ENCODE measurements around the gene GABPB1. TPM values are rescaled to one million over a fixed set of nuclear protein-coding genes. Genes with fewer than 3 reads are reported as not detected.
"Not testable (repeated sequence)": the region's sequence is repeated elsewhere in the genome, so short reads cannot be mapped to it uniquely, and the experiment has no call there.

GABPB1 gene
- total RNA-seq, 1 donor from 2014 or later, result 77.7 TPM

GRCh38 chr15:50381438-50381837 lies 26.4 kb upstream of the GABPB1 start:
- Mint-ChIP-seq H3K4me1 (no peaks in the 10 kb centered on the region), H3K36me3 (no peaks in the 10 kb centered on the region), H3K27me3 (ENCODE audit: insufficient read depth, low read depth) (no peaks in the 10 kb centered on the region), H3K27ac (no peak overlapping the region), H3K9me3 (no peaks in the 10 kb centered on the region), H3K4me3 (no peak overlapping the region)
- no peak overlapping the region for H3K9ac ChIP-seq
- no peak overlapping the region for H2AFZ ChIP-seq (replicated peaks)
- TF ChIP-seq EZH2 (IDR thresholded peaks at IDR 0.05) (no peak), EZH2phosphoT487 (IDR thresholded peaks at IDR 0.05) (no peak), CTCF (IDR thresholded peaks at IDR 0.05) (no peak)
- H3K36me3 ChIP-seq, result no peaks in the 10 kb centered on the region
- no peak overlapping the region for H3K4me2 ChIP-seq
- H4K20me1 ChIP-seq (ENCODE audit: low read depth), result no peaks in the 10 kb centered on the region
- H3K4me1 ChIP-seq, result no peaks in the 10 kb centered on the region
- H3K9me3 ChIP-seq (ENCODE audit: low read depth), result no peaks in the 10 kb centered on the region
- no peak for DNase-seq (ENCODE audit: low spot score)
- no peaks in the 10 kb centered on the region for H3K27me3 ChIP-seq
- no peak overlapping the region for H3K27ac ChIP-seq
- H3F3A ChIP-seq (ENCODE audit: low read depth), result no peaks in the 10 kb centered on the region
- H3K4me3 ChIP-seq, result no peak overlapping the region
- no peaks in the 10 kb centered on the region for H3K79me2 ChIP-seq (ENCODE audit: low read depth)

DNA sequence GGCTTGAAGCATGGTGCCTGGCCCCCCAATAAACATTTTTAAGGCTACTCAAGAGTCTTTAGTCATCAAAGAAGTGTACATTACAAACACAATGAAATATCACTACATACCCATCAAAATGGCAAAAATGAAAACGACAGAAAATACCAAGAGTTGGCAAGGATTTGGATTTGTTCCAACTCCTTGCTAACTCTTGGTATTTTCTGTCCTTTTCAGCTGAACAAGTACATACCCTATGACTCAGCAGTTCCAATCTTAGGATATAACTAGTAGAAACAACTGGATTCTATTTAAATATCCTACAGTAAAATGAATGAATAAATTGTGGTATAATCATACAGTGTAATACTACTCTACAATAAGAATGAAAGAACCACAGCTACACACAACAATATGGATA lies 25.1 kb upstream of the GABPB1 start:
- no peak overlapping the region for H3K4me3 Mint-ChIP-seq

DNA sequence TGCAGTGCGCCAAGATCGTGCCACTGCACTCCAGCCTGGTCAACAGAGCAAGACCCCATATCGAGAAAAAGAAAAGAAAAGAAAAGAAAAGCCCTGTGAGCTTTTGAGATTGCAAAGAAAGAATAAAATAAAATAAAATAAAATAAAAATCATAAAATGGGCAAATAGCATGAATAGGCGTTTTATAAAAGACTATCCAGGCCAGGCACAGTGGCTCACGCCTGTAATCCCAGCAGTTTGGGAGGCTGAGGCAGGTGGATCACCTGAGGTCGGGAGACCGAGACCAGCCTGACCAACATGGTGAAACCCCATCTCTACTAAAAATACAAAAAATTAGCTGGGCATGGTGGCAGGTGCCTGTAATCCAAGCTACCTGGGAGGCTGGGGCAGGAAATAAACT lies 24.4 kb upstream of the GABPB1 start:
- not testable (repeated sequence) for H3K36me3 ChIP-seq; H3K36me3 Mint-ChIP-seq; H3F3A ChIP-seq (ENCODE audit: low read depth); H2AFZ ChIP-seq (replicated peaks); H3K4me3 ChIP-seq; H3K79me2 ChIP-seq (ENCODE audit: low read depth); H3K9me3 Mint-ChIP-seq; H3K4me3 Mint-ChIP-seq; H3K27ac Mint-ChIP-seq; H3K27ac ChIP-seq; H3K9ac ChIP-seq; H3K4me2 ChIP-seq; H3K4me1 ChIP-seq; H3K9me3 ChIP-seq (ENCODE audit: low read depth); H4K20me1 ChIP-seq (ENCODE audit: low read depth); H3K27me3 ChIP-seq; DNase-seq (ENCODE audit: low spot score); H3K4me1 Mint-ChIP-seq; H3K27me3 Mint-ChIP-seq (ENCODE audit: insufficient read depth, low read depth)

More for the DNA sequence above, 25.1 kb upstream of the GABPB1 start:
- Mint-ChIP-seq H3K27me3 (ENCODE audit: insufficient read depth, low read depth) (no peaks in the 10 kb centered on the region), H3K4me1 (no peaks in the 10 kb centered on the region), H3K9me3 (no peaks in the 10 kb centered on the region), H3K27ac (no peak overlapping the region), H3K36me3 (no peaks in the 10 kb centered on the region)
- Histone ChIP-seq H3K4me2 (no peak overlapping the region), H3K36me3 (no peaks in the 10 kb centered on the region), H4K20me1 (ENCODE audit: low read depth) (no peaks in the 10 kb centered on the region), H3K27ac (no peak overlapping the region), H3K4me1 (no peaks in the 10 kb centered on the region), H3K9ac (no peak overlapping the region), H3K4me3 (no peak overlapping the region), H3K79me2 (ENCODE audit: low read depth) (no peaks in the 10 kb centered on the region), H2AFZ (replicated peaks) (no peak overlapping the region), H3F3A (ENCODE audit: low read depth) (no peaks in the 10 kb centered on the region), H3K9me3 (ENCODE audit: low read depth) (no peaks in the 10 kb centered on the region), H3K27me3 (no peaks in the 10 kb centered on the region)
- TF ChIP-seq EZH2 (IDR thresholded peaks at IDR 0.05) (no peak), EZH2phosphoT487 (IDR thresholded peaks at IDR 0.05) (no peak), CTCF (IDR thresholded peaks at IDR 0.05) (no peak)
- no peak for DNase-seq (ENCODE audit: low spot score)

GRCh38 chr15:50378776-50379175 lies 23.8 kb upstream of the GABPB1 start:
- H3K9me3 ChIP-seq (ENCODE audit: low read depth), result no peaks in the 10 kb centered on the region
- H3K36me3 ChIP-seq, result no peaks in the 10 kb centered on the region
- DNase-seq (ENCODE audit: low spot score), result no peak
- no peak overlapping the region for H3K27ac ChIP-seq
- no peaks in the 10 kb centered on the region for H3K79me2 ChIP-seq (ENCODE audit: low read depth)
- no peak overlapping the region for H3K4me2 ChIP-seq
- TF ChIP-seq CTCF (IDR thresholded peaks at IDR 0.05), result no peak
- TF ChIP-seq EZH2 (IDR thresholded peaks at IDR 0.05), result no peak
- TF ChIP-seq EZH2phosphoT487 (IDR thresholded peaks at IDR 0.05), result no peak
- no peak overlapping the region for H3K27ac Mint-ChIP-seq
- no peaks in the 10 kb centered on the region for H3K4me1 ChIP-seq
- no peak overlapping the region for H3K4me3 ChIP-seq
- H3K9ac ChIP-seq, result no peak overlapping the region
- H3K4me3 Mint-ChIP-seq, result no peak overlapping the region
- no peaks in the 10 kb centered on the region for H3K36me3 Mint-ChIP-seq
- no peaks in the 10 kb centered on the region for H4K20me1 ChIP-seq (ENCODE audit: low read depth)
- H3K4me1 Mint-ChIP-seq, result no peaks in the 10 kb centered on the region
- no peaks in the 10 kb centered on the region for H3K9me3 Mint-ChIP-seq
- H3K27me3 ChIP-seq, result no peaks in the 10 kb centered on the region
- H3K27me3 Mint-ChIP-seq (ENCODE audit: insufficient read depth, low read depth), result no peaks in the 10 kb centered on the region
- H2AFZ ChIP-seq (replicated peaks), result no peak overlapping the region
- no peaks in the 10 kb centered on the region for H3F3A ChIP-seq (ENCODE audit: low read depth)
